PFSK-1 (cell line): ENCODE results near the gene INPP4B.

Experiments
- POLR2AphosphoS5 ChIP-seq: IDR thresholded peaks from 2 replicates; pipeline ENCODE4 v1.6.1; 2012; ENCODE audit warnings: low read depth, mild to moderate bottlenecking, control low read depth, low read length, moderate library complexity
- REST ChIP-seq, 2 experiments: IDR thresholded peaks; 2 replicates each; pipeline versions ENCODE4 v1.6.1 to v1.8.0; 2011 to 2012; ENCODE audit warnings: low read depth in 2 of 2, low read length in 2 of 2, control low read depth in 1 of 2, inconsistent platforms in 1 of 2, mild to moderate bottlenecking in 1 of 2, moderate library complexity in 1 of 2; ENCODE audit not compliant: insufficient read depth in 1 of 2

- TF ChIP-seq REST (IDR thresholded peaks at IDR 0.05; ENCODE audit: insufficient read depth in 1 of 2, low read depth in 2 of 2, low read length in 2 of 2), result no peak
- TF ChIP-seq POLR2AphosphoS5, result no peak
Observed at GRCh38 chr4:142743121-142743825, 102.8 kb downstream of the INPP4B start.
